Prostate gland (tissue), 2 donors: Measurements from ENCODE around the gene TIMM22.

Experiments used
- POLR2A ChIP-seq: fragments of 450-650 bp; IDR thresholded peaks from one replicate; pipeline ENCODE4 v1.6.1; 2016; ENCODE audit warnings: antibody characterized with exemption, mild to moderate bottlenecking
- TF ChIP-seq, protein P1 (sequence below), 4 experiments: fragments of 200-600 bp in 2 of 4; fragments of 450-650 bp in 2 of 4; sonication (generic) in 2 of 4; IDR thresholded peaks; 1 replicate in 3 of 4; 2 replicates in 1 of 4; pipeline ENCODE4 v1.5.1; 2016 to 2019; ENCODE audit warnings: antibody characterized with exemption in 4 of 4, mild to moderate bottlenecking in 2 of 4, moderate library complexity in 2 of 4

DNA sequence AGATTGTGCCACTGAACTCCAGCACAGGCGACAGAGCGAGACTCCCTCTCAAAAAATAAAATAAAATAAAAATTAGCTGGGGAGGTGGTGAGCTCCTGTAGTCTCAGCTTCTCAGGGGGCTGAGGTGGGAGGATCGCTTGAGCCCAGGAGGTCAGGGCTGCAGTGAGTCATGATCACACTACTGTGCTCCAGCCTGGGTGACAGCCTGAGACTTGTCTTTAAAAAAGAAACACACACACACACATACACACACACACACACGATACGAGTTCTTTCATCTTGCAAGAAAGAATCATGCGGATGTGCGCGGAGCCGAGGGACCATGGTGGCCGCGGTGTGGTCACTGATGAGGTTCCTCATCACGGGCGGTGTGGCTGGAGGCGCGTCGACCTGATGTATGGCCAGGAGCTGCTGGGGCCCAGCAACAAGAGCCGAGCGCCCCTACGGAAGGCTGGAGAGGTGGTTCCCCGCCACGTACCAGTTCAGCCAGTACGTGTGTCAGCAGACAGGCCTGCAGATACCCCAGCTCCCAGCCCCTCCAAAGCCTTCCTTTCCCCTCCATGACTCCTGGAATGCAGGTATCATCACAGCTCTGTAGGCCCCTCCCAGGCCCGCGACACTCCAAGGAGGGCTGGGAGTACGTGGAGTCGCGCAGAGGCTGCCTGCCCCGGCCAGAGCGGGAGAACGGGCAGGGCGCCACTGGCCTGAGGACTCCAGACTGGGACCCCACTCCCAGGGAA is 38.0 kb upstream of the TIMM22 start:
- no peak for TF ChIP-seq POLR2A
- TF ChIP-seq, protein P1, sequence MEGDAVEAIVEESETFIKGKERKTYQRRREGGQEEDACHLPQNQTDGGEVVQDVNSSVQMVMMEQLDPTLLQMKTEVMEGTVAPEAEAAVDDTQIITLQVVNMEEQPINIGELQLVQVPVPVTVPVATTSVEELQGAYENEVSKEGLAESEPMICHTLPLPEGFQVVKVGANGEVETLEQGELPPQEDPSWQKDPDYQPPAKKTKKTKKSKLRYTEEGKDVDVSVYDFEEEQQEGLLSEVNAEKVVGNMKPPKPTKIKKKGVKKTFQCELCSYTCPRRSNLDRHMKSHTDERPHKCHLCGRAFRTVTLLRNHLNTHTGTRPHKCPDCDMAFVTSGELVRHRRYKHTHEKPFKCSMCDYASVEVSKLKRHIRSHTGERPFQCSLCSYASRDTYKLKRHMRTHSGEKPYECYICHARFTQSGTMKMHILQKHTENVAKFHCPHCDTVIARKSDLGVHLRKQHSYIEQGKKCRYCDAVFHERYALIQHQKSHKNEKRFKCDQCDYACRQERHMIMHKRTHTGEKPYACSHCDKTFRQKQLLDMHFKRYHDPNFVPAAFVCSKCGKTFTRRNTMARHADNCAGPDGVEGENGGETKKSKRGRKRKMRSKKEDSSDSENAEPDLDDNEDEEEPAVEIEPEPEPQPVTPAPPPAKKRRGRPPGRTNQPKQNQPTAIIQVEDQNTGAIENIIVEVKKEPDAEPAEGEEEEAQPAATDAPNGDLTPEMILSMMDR (IDR thresholded peaks at IDR 0.05): no peak
